ENCODE measurements around the gene TTC12.
"Not testable (repeated sequence)": the region's sequence is repeated elsewhere in the genome, so short reads cannot be mapped to it uniquely, and the experiment has no call there.

Gene TTC12

GRCh38 chr11:113286509-113287497 lies 27.6 kb upstream of the TTC12 start:
- DNase-seq = no peak

GRCh38 chr11:113287801-113288200 lies 26.6 kb upstream of the TTC12 start:
- DNase-seq = no peak

- DNase-seq = no peak
Observed at GRCh38 chr11:113288286-113288863, 26.0 kb upstream of the TTC12 start.

- DNase-seq = peak; percentile 45
Observed at GRCh38 chr11:113289431-113290187, 24.8 kb upstream of the TTC12 start.

- no peak for DNase-seq
Observed at GRCh38 chr11:113293936-113294335, 20.4 kb upstream of the TTC12 start.

- no peak for DNase-seq
Observed at GRCh38 chr11:113295993-113296392, 18.4 kb upstream of the TTC12 start.

- DNase-seq = no peak
Observed at GRCh38 chr11:113296447-113297205, 17.8 kb upstream of the TTC12 start.

GRCh38 chr11:113298496-113298895 lies 15.9 kb upstream of the TTC12 start:
- DNase-seq = not testable (repeated sequence)

- DNase-seq = no peak
Observed at GRCh38 chr11:113304916-113305315, 9.5 kb upstream of the TTC12 start.

- peak; percentile 53 for DNase-seq
Observed at GRCh38 chr11:113305440-113306336, 8.7 kb upstream of the TTC12 start.

- no peak for DNase-seq
Observed at GRCh38 chr11:113308601-113309000, 5.8 kb upstream of the TTC12 start.

- no peak for DNase-seq
Observed at GRCh38 chr11:113311536-113311935, 2.8 kb upstream of the TTC12 start.

GRCh38 chr11:113313601-113314000 lies 782 bp upstream of the TTC12 start:
- no peak for DNase-seq

GRCh38 chr11:113314065-113314388 lies 356 bp upstream of the TTC12 start:
- DNase-seq = no peak

GRCh38 chr11:113315811-113316210 lies 1.4 kb downstream of the TTC12 start:
- DNase-seq = no peak

- DNase-seq = no peak
Observed at GRCh38 chr11:113316256-113316655, 1.9 kb downstream of the TTC12 start.

- no peak for DNase-seq
Observed at GRCh38 chr11:113317339-113317738, 3.0 kb downstream of the TTC12 start.

GRCh38 chr11:113319085-113319484 lies 4.7 kb downstream of the TTC12 start:
- DNase-seq = no peak

- no peak for DNase-seq
Observed at GRCh38 chr11:113322158-113322557, 7.8 kb downstream of the TTC12 start.

GRCh38 chr11:113324250-113324649 lies 9.9 kb downstream of the TTC12 start:
- DNase-seq = no peak

- DNase-seq = no peak
Observed at GRCh38 chr11:113329725-113330124, 15.3 kb downstream of the TTC12 start.

GRCh38 chr11:113331441-113331840 lies 17.1 kb downstream of the TTC12 start:
- DNase-seq = no peak
